ENCODE data around the gene TAF4B.

TAF4B gene

GRCh38 chr18:26386002-26386401 lies 159.8 kb downstream of the TAF4B start:
- peak; percentile 38 for DNase-seq (ENCODE audit: low spot score)

GRCh38 chr18:26386441-26386840 lies 160.2 kb downstream of the TAF4B start:
- DNase-seq (ENCODE audit: low spot score), result no peak

- no peak for DNase-seq (ENCODE audit: low spot score)
These were observed 167.9 kb downstream of the TAF4B start for GRCh38 chr18:26394047-26394654.

GRCh38 chr18:26397019-26397418 lies 170.8 kb downstream of the TAF4B start:
- DNase-seq (ENCODE audit: low spot score), result no peak

- DNase-seq (ENCODE audit: low spot score), result no peak
These were observed 177.2 kb downstream of the TAF4B start for GRCh38 chr18:26403491-26403890.

GRCh38 chr18:26405190-26405801 lies 179.1 kb downstream of the TAF4B start:
- peak; percentile 25 for DNase-seq (ENCODE audit: low spot score)

- DNase-seq (ENCODE audit: low spot score), result no peak
These were observed 180.1 kb downstream of the TAF4B start for GRCh38 chr18:26406324-26406723.

GRCh38 chr18:26406854-26407517 lies 180.7 kb downstream of the TAF4B start:
- no peak for DNase-seq (ENCODE audit: low spot score)

- no peak for DNase-seq (ENCODE audit: low spot score)
These were observed 181.7 kb downstream of the TAF4B start for GRCh38 chr18:26407736-26408601.

GRCh38 chr18:26409091-26409490 lies 182.8 kb downstream of the TAF4B start:
- DNase-seq (ENCODE audit: low spot score), result no peak

- no peak for DNase-seq (ENCODE audit: low spot score)
These were observed 188.7 kb downstream of the TAF4B start for GRCh38 chr18:26414901-26415440.

GRCh38 chr18:26415631-26416030 lies 189.4 kb downstream of the TAF4B start:
- DNase-seq (ENCODE audit: low spot score), result no peak

GRCh38 chr18:26416652-26417150 lies 190.5 kb downstream of the TAF4B start:
- no peak for DNase-seq (ENCODE audit: low spot score)

- DNase-seq (ENCODE audit: low spot score), result no peak
These were observed 190.9 kb downstream of the TAF4B start for GRCh38 chr18:26417190-26417589.

GRCh38 chr18:26418225-26418624 lies 192.0 kb downstream of the TAF4B start:
- no peak for DNase-seq (ENCODE audit: low spot score)

GRCh38 chr18:26419746-26420145 lies 193.5 kb downstream of the TAF4B start:
- DNase-seq (ENCODE audit: low spot score), result no peak

GRCh38 chr18:26421503-26421902 lies 195.3 kb downstream of the TAF4B start:
- DNase-seq (ENCODE audit: low spot score), result no peak

- DNase-seq (ENCODE audit: low spot score), result no peak
These were observed 195.7 kb downstream of the TAF4B start for GRCh38 chr18:26421931-26422330.

- DNase-seq (ENCODE audit: low spot score), result no peak
These were observed 196.4 kb downstream of the TAF4B start for GRCh38 chr18:26422472-26423162.

- DNase-seq (ENCODE audit: low spot score), result no peak
These were observed 198.3 kb downstream of the TAF4B start for GRCh38 chr18:26424428-26425147.

- no peak for DNase-seq (ENCODE audit: low spot score)
These were observed 198.9 kb downstream of the TAF4B start for GRCh38 chr18:26425148-26425531.
